Measurements from ENCODE around the gene TPK1. TPM values are rescaled to one million over a fixed set of nuclear protein-coding genes. Genes with fewer than 3 reads are reported as not detected.

The TPK1 gene
- total RNA-seq, 1 donor from 2014 or later, result 1.7 TPM

- no peak for DNase-seq (ENCODE audit: extremely low spot score in 2 of 2)
- Histone ChIP-seq H3K4me3 (no peak overlapping the region), H3K27ac (no peak overlapping the region), H3K36me3 (no peaks in the 10 kb centered on the region), H3K9me3 (no peaks in the 10 kb centered on the region), H3K4me1 (no peaks in the 10 kb centered on the region), H3K27me3 (no peaks in the 10 kb centered on the region)
- intact Hi-C loops (cut with DNase I), result no loop called here
- TF ChIP-seq POLR2A (IDR thresholded peaks at IDR 0.05) (no peak), POLR2AphosphoS5 (IDR thresholded peaks at IDR 0.05; ENCODE audit: insufficient read depth in 1 of 2, low read depth in 1 of 2) (no peak), CTCF (IDR thresholded peaks at IDR 0.05) (no peak)
Measured at GRCh38 chr7:144649120-144649519, 186.7 kb downstream of the TPK1 start.

- no peaks in the 10 kb centered on the region for H3K27me3 ChIP-seq
- H3K27ac ChIP-seq, result no peak overlapping the region
- intact Hi-C loops (cut with DNase I), result no loop called here
- no peak overlapping the region for H3K4me3 ChIP-seq
- H3K9me3 ChIP-seq, result no peaks in the 10 kb centered on the region
- no peaks in the 10 kb centered on the region for H3K36me3 ChIP-seq
- no peaks in the 10 kb centered on the region for H3K4me1 ChIP-seq
- TF ChIP-seq CTCF (IDR thresholded peaks at IDR 0.05), result no peak
- TF ChIP-seq POLR2AphosphoS5 (IDR thresholded peaks at IDR 0.05; ENCODE audit: insufficient read depth in 1 of 2, low read depth in 1 of 2), result no peak
- TF ChIP-seq POLR2A (IDR thresholded peaks at IDR 0.05), result no peak
- no peak for DNase-seq (ENCODE audit: extremely low spot score in 2 of 2)
Measured at GRCh38 chr7:144641389-144642044, 194.3 kb downstream of the TPK1 start.

GRCh38 chr7:144632724-144633123, 203.1 kb downstream of the TPK1 start:
- Histone ChIP-seq H3K27me3 (no peaks in the 10 kb centered on the region), H3K4me1 (no peaks in the 10 kb centered on the region), H3K4me3 (no peak overlapping the region), H3K36me3 (no peaks in the 10 kb centered on the region), H3K9me3 (no peaks in the 10 kb centered on the region), H3K27ac (no peak overlapping the region)
- no peak for DNase-seq (ENCODE audit: extremely low spot score in 2 of 2)
- TF ChIP-seq POLR2A (IDR thresholded peaks at IDR 0.05) (no peak), CTCF (IDR thresholded peaks at IDR 0.05) (no peak), POLR2AphosphoS5 (IDR thresholded peaks at IDR 0.05; ENCODE audit: insufficient read depth in 1 of 2, low read depth in 1 of 2) (no peak)
- intact Hi-C loops (cut with DNase I), result no loop called here

- Histone ChIP-seq H3K9me3 (no peaks in the 10 kb centered on the region), H3K27me3 (no peaks in the 10 kb centered on the region), H3K4me3 (no peak overlapping the region), H3K4me1 (no peaks in the 10 kb centered on the region), H3K36me3 (no peaks in the 10 kb centered on the region), H3K27ac (no peak overlapping the region)
- intact Hi-C loops (cut with DNase I), result no loop called here
- DNase-seq (ENCODE audit: extremely low spot score in 2 of 2), result no peak
- TF ChIP-seq CTCF (IDR thresholded peaks at IDR 0.05), result no peak
Measured at GRCh38 chr7:144629598-144629997, 206.3 kb downstream of the TPK1 start.

- no peak overlapping the region for H3K4me3 ChIP-seq
- TF ChIP-seq POLR2AphosphoS5 (IDR thresholded peaks at IDR 0.05; ENCODE audit: insufficient read depth in 1 of 2, low read depth in 1 of 2) (no peak), CTCF (IDR thresholded peaks at IDR 0.05) (no peak), POLR2A (IDR thresholded peaks at IDR 0.05) (no peak)
- H3K4me1 ChIP-seq, result no peaks in the 10 kb centered on the region
- H3K27ac ChIP-seq, result no peak overlapping the region
- intact Hi-C loops (cut with DNase I), result no loop called here
- no peak for DNase-seq (ENCODE audit: extremely low spot score in 2 of 2)
- H3K9me3 ChIP-seq, result no peaks in the 10 kb centered on the region
- H3K36me3 ChIP-seq, result no peaks in the 10 kb centered on the region
- H3K27me3 ChIP-seq, result no peaks in the 10 kb centered on the region
Measured at GRCh38 chr7:144629011-144629410, 206.8 kb downstream of the TPK1 start.

Measured in vagina (tissue), 2 donors.